GM21367 (cell line): ENCODE results near the gene PSD4.

Experiments
- ATAC-seq: cut with Tn5 transposase; IDR thresholded peaks from one replicate; pipeline ENCODE4 v1.9.1; 2021; ENCODE audit not compliant: unreplicated experiment

PSD4 gene

DNA sequence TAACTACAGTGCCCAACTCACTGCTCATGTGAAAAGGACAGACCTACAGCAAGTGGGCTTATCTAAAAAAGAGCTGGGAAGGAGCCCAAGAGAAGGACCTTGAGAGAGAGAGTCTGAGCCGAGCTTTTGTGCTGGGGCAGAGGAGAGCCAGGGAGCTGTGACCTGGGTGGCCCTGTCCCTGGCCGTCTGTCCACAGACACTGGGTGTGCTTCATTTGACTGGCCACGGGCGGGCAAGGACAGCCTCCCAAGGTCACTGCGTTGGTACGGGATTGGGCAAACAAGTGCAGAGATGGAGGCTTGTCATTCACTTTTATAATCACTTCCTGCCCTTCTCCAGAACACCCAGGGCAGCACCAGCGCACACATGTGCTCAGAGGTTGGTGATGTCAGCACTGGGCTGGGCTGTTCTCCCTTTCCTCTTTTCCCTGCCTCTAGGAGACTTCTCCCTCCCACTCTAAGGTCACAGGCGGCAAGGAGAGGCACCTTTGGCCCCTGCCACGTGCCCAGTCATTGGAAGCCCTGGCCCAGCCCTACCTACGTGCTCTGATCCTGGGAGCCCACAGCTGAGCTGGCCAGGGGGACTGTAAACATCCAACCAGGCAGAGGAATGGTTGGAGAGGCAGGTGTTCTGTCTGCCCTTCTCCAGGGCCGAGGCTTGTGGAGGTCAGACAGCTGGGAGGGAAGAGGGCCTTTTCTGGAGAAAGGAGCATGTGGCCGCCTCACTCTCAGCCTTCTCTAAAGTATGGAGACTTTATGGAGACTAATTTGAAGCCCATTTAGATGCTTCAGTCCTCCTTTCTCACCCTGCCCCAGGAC is 6.4 kb upstream of the PSD4 start:
- no peak for ATAC-seq

- ATAC-seq, result no peak
These were observed 5.8 kb upstream of the PSD4 start for GRCh38 chr2:113167962-113168340.

GRCh38 chr2:113169002-113169530 is 4.7 kb upstream of the PSD4 start:
- no peak for ATAC-seq

DNA sequence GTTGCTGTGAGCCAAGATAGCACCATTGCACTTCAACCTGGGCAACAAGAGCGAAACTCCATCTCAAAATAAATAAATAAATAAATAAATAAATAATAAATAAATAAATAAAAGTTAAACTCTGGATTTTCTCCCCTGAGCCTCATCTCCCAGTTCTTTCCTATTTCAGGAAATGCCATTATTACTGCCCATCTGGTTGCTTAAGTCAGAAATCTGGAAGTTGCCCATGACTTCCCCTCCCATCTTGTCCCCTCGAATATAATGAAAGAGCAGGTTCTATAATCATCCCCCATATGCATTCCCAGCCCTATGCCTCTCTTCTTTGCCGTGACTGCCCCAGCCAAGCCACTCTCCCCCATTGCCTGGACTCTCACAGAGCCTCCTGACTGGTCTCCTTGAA is 4.2 kb upstream of the PSD4 start:
- no peak for ATAC-seq

GRCh38 chr2:113171334-113172075 is 2.3 kb upstream of the PSD4 start:
- ATAC-seq, result no peak

DNA sequence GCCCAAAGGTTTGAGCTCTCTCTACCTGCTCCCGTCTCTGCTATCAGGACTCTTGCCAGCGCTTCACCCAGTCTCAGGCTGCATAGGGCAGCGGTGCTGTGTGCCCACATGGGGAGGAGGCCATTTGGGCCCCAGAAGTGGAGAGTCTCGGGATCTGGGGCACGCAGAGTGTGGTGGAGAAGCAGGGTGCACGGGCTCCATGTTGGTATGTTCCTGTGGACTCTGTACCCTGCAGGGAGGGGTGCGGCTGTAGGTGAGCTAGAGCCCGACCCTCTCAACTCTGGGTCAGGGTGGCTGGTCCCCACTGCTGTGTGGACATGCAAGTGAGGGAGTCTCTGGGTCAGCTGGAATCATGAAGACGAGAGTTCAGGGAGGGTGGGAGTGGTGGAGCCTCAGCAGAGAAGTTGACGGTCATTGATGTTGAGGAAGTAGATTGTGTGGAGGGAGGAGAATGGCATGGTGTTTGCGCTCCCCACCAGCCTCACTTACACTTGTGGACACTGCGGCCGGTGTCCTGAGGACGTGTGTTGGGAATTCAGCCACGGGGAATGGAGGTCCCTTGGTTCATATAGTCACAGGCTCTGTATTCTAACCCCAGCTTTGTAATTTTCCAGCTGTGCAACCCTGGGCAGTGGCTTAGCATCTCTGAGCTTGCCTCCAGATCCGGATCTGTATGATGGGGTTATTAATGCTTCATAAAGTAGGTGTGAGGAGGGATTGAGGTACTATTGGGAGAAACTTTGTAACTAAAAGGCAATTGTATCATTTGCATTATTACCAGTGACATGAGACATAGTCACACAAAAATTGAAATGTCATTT is 840 bp upstream of the PSD4 start:
- no peak for ATAC-seq

DNA sequence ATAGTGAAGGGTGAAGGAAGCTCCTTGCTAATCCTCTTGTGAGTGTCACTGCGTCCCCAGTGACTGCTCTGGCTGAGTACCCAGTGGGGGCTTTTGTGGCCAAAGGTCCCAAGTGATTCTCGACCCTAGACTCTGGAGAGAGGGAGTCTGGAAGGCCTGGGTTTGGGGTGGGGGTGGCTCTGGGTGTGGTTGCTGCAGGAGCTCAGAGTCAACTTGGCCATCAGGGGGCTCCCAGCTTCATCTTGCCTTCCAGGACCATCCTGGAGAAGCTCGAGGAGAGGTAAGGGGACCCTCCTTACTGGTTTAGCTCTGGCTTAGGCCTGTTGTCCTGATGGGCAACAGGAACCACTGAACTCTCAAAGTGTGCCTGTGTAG is 592 bp downstream of the PSD4 start:
- no peak for ATAC-seq

DNA sequence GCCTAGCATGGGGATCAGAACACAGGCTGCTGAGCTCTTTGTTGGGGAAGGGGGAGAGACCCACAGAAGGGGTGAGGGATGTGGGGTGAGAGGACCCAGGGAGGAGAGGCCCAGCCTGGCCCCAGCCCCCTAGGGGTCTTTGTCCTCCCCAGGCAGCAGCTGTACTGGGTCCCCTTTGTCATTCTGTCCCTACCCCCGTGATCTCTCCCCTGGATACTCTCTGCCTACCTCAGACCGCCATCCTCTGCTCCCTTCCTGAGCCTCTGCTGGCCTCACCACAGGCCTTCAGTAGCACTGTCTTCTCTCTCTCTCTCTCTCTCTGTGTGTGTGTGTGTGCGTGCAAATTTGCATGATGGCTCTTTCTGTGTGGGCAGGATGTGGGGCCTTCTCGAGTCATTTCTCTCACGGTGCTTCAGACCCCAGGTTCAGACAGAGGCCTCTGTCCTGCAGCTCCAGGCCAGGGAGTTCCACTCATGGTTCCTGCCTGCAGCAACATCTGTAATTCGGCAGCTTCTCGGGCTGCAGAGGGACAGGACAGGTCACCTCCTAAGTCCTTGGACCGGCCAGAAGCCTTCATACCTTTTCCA is 1.4 kb downstream of the PSD4 start:
- peak; percentile 59 for ATAC-seq

GRCh38 chr2:113175736-113176695 is 2.2 kb downstream of the PSD4 start:
- ATAC-seq, result no peak

GRCh38 chr2:113176696-113177355 is 3.1 kb downstream of the PSD4 start:
- no peak for ATAC-seq

- no peak for ATAC-seq
These were observed 4.4 kb downstream of the PSD4 start for GRCh38 chr2:113178069-113178746.

- no peak for ATAC-seq
These were observed 5.1 kb downstream of the PSD4 start for GRCh38 chr2:113178891-113179290.

DNA sequence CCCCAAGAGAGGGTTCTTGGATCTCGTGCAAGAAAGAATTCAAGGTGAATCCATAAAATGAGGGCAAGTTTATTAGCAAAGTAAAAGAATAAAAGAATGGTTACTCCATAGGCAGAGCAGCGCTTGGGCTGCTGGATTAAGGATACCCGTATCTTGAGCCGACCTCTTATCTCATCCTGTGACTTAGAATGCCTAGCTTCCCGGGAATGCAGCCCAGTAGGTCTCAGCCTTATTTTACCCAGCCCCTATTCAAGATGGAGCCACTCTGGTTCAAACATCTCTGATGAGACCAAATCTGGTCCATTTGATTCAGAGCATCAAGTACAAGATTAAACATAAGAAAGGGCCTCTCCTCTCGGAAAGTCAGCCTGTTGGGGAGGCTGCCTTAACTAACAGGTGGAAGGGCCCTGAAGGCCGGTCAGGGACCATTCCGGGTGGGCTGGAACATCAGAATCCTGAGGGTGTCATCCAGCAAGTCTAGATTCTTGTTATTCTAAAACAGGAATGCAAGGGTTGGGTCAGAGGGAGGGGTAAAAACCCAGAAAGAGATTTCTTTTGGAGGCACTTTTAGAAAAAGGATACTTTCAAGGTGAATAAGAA is 5.8 kb downstream of the PSD4 start:
- no peak for ATAC-seq

GRCh38 chr2:113180131-113180946 is 6.6 kb downstream of the PSD4 start:
- ATAC-seq, result no peak

DNA sequence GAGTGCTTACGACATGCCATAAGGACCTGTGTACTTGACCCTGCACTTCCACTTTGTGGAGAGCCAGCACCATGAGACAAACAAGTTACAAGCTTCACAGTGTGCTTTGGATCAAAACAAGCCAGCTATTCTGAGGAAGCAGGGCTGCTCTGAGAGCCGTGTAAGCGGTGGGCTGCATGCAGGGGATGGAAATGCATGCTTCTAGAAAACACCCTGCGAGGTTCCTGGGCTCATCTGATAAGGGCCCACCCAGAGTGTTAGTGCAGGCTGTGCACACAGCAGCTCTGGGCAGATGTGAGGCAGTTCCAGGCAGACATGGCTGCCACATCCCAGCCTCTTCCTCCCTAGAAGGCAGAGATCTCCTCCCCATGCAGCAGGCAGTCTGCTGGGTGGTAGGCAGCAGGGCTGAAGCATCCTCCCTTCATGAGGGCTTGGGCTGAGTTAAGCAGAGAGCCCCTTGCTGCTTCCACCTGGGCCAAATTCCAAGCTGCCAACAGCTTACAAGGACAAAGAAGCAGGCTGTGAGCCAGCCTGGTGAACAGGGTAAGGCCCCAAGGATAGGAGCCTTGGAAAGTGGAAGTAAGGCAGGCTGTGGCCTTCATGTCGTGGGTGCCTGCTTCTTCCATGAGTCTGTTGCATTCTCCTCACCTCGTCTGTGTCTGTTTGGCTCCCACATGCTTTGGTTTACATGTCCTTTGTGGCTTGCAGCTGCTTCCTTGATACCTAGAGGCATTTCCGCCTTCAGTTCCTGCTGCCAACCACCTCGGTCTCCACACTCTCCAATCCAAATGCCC is 7.7 kb downstream of the PSD4 start:
- no peak for ATAC-seq

GRCh38 chr2:113182471-113183260 is 8.9 kb downstream of the PSD4 start:
- ATAC-seq, result no peak
